GM21737 (cell line): ENCODE data around the gene NR3C2.

ENCODE experiments used
- ATAC-seq: cut with Tn5 transposase; IDR thresholded peaks from one replicate; pipeline ENCODE4 v1.9.1; 2021; ENCODE audit warnings: mild to moderate bottlenecking, moderate library complexity; ENCODE audit not compliant: unreplicated experiment

The NR3C2 gene

GRCh38 chr4:148315049-148315448, 127.2 kb downstream of the NR3C2 start:
- ATAC-seq: no peak

GRCh38 chr4:148312956-148313490, 129.2 kb downstream of the NR3C2 start:
- ATAC-seq: no peak

DNA sequence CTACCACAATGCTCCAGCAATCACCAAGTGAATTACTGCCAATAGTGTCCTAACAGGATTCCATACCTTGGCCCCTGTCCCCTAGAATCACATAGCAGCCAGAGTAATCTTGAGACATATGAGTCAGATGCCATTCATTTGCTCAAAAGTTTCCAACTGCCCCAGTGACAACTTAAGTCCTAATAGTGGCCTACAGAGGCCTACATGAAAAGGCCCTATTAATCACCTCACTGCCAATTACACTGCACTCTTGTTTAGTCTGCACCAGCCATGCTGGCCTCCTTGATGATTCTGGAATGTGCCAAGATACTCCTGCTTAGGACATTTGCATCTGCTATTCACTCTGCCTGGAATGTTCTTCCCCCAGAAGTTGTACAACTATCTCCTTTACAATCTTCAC, 130.7 kb downstream of the NR3C2 start:
- ATAC-seq: no peak

- ATAC-seq: no peak
Measured at GRCh38 chr4:148310756-148311155, 131.5 kb downstream of the NR3C2 start.

DNA sequence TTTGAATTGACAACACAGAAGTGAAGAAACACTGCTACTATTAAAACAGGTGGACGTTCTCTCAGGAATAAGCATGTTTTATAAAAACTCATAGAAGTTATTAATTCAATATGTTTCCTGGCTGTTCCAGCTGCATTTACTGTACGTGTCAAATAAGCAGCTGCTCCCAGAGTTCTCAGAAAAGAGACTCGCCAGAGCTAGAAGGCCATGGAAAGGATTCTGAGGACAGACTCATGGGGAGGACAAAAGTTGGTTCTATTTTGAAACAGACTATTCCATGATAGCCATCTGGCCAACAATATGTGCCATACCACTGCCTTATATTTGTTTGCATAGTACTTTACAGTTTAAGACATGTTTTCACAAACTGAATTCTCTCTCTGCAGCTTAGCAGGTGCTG, 136.5 kb downstream of the NR3C2 start:
- no peak for ATAC-seq

- no peak for ATAC-seq
Measured at GRCh38 chr4:148302416-148302815, 139.8 kb downstream of the NR3C2 start.

DNA sequence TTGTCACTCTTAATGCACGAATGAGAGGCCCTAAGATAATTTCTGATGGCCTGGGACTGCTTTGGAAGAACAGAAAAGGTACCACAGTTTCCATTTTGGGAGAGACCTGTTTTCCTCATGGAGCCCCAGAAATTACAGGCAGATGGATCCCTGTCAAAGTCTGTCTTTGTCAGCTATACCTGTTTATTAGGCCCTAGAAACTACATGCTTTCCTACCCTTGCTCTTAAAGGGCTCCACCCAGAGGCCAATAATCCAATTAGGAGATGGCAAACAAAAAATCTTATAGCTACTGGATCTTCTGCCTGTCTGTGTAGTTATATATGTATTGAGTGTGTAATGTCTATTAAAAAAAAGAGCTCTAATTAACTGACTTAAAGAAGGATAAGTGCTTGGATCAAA, 141.3 kb downstream of the NR3C2 start:
- ATAC-seq: no peak

- ATAC-seq: no peak
Measured at GRCh38 chr4:148299337-148299736, 142.9 kb downstream of the NR3C2 start.

DNA sequence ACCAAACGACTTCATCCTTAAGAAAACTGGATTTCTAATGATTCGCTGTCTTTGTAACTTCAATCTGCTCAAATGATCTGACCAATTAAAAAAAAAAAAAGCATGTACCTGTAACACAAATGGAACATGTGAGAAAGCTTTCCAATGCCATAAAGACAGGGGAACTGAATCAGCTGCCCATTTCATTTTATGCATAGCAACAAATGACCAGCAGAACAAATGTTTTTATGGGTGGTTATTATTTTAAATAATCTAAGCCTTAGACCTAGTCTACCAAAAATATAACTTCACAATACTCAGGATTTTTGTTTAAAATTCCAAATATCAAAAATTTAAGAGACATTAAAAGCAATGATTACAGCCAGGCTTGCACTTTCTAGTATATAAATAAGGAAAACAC, 145.7 kb downstream of the NR3C2 start:
- ATAC-seq: no peak

DNA sequence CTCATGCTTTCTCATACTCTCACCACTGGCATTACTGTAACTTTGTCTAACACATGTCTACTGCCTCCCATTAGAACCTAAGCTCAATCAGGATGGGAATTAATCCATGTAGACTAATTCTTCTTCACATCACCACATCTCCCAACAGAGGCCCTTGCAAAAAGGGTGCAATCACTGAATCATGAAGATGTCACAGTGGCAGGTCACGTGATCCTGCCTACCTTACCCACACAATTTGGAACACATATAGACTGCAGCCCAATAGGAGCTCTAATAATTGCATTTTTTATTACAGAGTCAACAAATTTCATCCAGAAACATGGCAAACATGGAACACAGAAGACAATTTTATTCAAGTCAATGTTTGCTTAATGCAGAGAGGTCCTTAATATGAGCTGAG, 146.6 kb downstream of the NR3C2 start:
- ATAC-seq: no peak

- no peak for ATAC-seq
Measured at GRCh38 chr4:148293571-148293970, 148.6 kb downstream of the NR3C2 start.

DNA sequence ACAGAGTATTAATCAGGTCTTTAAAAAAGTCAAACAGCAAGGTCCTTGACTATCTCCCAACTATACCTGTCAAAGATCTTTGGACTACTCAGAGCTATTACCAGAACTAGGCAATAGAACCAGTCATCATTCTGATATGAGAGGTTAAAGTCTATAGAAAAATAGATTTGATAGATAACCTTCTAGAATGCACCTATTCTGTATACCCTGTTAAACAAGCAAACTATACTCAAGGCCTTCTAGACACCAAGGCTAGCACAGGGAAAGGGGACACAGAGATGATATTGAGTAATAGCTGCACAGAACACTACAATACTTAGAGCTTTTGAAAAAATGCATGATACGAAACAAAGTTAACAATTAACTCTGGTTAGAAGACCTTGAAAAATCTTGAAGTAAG, 149.5 kb downstream of the NR3C2 start:
- ATAC-seq: no peak

DNA sequence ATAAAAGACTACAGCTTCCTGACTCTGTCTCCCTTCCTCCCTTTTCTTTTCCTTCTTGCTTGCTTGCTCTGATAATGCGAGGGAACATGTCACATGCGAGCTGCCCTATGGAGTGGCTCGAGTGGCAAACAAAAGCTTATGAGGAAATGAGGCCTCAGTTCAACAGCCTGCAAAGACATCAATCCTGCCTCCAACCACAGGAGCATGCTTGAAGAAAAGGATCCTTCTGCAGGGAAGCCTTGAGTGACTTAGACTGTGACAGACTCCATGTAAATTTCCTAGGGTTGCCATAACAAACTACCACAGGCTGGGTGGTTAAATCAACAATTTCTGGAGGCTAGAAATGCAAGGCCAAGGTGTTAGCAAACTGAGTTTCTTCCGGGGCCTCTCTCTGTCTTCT, 152.5 kb downstream of the NR3C2 start:
- ATAC-seq: no peak

DNA sequence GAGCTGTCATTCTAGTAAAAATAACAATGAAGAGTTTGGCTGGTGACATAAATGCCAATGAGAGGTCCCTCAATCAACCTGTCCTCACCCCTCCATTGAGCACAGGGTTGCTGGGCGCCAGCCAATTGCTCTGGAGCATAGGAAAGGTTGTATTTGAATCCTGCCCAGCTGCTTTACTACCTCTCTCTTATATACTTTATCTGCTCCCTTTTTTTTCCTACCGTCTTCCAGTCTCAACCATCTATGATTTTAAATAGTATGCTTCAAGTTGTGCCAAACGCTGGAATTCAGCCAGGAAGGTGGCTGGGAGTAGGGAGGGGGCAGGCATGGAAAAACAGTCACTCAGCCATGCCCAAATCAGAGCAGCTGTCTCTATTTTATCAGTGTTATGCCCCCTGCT, 153.8 kb downstream of the NR3C2 start:
- no peak for ATAC-seq

DNA sequence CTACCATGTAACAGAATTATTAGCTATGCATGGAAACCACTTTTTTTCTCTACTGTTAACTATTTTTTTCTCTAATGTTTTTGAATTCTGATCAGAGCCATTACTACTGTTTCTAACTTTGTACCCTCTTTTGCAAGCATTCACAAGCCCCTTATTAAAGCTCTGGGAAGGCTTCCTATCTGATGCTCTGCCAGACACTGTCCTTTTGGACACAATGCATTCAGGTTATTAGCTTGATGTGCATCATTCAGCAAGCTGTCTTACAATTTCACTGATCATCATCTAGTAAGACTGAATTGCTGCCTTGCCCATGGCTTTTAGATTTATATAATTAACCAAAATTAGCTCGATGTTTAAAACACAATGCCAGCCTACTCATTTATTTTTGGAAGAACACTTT, 155.1 kb downstream of the NR3C2 start:
- no peak for ATAC-seq

- ATAC-seq: no peak
Measured at GRCh38 chr4:148286012-148286411, 156.2 kb downstream of the NR3C2 start.

GRCh38 chr4:148283665-148284064, 158.5 kb downstream of the NR3C2 start:
- no peak for ATAC-seq

GRCh38 chr4:148278310-148278709, 163.9 kb downstream of the NR3C2 start:
- no peak for ATAC-seq

DNA sequence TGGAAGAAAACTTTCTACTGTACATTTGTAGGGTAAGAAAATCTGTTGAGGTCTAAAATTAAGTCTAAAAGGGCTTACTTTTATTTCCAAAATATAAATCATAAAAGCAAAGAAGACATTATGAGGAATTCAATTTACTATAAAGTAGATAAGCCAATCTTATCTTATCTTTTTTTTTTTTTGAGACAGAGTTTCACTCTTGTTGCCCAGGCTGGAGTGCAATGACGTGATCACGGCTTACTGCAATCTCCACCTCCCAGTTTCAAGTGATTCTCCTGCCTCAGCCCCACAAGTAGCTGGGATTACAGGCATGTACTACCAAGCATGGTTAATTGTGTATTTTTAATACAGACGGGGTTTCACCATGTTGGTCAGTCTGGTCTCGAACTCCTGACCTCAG, 166.9 kb downstream of the NR3C2 start:
- ATAC-seq: no peak

DNA sequence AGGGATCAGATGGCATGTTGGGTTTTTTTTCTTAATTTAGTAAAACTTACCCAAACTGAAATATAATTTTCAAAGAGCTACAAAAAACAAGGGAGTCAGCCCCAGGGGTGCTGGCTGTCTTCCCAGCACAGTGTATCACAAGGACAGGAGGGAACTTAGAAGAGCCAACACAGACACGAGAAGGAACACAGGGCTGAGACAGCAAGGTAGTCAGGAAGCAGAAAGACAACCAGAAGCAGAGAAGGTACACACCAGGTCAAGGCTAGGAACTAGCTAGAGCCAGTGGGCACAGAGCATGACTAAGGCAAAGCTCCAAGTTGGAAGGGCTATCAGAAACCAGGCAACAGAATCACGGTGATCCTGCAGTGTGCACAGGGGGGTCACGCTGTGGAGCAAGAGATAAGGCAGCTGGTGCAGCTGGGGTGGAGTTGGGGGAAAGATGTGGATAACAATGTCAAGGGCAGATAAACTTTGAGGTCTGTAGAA, 168.7 kb downstream of the NR3C2 start:
- no peak for ATAC-seq

DNA sequence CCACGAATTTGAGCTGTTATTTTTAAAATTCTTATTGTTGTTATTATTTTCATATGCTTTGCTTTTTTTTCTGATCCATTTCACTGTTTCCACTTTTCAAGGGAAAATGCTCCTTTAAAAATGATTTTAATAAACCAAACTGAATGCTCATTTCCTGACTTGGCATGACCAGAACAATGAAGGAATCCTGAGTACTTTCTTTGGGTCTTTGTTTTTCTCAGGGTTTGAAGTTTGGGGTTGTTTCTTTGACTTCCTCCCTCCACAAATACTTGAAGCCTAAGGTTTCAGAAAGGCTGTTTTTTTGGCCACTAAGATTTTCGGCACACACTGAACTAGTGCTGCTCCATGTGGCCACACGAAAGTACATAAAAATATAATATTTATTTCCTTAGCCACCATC, 171.0 kb downstream of the NR3C2 start:
- ATAC-seq: no peak

DNA sequence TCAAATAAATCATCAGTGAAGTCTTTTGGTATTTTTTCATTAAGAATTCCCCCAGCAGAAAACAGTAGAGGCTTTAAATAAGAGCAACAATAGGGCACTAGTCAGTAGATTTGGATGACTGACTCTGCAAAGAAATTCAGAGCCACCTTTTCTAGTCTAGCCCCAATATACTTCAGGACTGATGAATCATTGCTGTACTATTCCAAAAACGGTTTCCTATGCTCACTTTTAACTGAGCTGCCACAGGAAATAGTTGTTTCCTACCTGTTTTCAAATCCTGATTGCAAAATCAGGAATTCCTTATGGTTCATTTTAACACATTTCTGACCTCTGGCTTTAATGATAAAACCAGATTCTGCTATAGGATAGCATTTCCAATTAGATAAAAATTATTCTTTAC, 171.6 kb downstream of the NR3C2 start:
- no peak for ATAC-seq

DNA sequence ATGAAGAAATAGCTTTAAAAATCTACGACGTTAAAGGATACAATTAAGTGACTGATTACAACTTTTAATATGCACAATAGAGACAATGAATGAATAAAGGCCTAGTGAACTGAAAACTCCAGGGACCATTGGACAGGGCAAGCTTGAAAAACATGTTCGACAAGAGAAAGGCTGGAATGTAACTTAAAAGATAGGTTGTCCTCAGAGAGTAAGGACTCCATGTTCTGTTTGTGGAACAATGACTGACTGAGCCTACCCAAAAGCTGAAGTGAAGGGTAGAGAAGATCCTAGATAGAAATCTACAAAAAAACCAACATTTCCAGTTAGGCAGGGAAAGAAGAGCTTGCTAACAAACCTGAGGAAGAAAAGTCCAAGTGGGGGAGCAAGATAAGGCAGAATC, 173.4 kb downstream of the NR3C2 start:
- no peak for ATAC-seq

DNA sequence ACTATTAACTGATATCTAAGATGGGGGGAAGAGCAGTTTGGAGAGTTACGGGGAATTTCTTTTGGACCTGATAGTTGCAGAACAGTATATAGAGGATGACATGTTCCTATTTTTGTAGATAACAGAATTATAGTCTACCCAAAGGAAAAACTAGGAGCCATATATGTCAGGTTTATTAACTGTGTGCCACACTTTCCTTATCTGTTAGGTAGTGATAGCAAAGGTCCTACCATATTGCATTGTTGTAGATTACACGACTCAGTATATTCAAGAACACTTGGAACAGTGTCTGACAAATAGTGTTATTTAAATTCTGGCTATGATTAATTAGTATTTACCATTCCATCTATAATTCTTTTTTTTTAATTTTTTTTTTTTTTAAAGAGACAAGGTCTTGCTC, 175.3 kb downstream of the NR3C2 start:
- ATAC-seq: no peak
